Right lobe of liver (tissue), 4 donors: Measurements from ENCODE around the gene RC3H1.

Source experiments
- CTCF ChIP-seq, 4 donors: fragments of 200-600 bp in 3 of 4; fragments of 450-650 bp in 1 of 4; IDR thresholded peaks; one replicate each; pipeline versions ENCODE4 v1.5.1 to v1.8.0; 2016 to 2022; ENCODE audit warnings: antibody characterized with exemption in 4 of 4, mild to moderate bottlenecking in 2 of 4
- POLR2A ChIP-seq: fragments of 450-650 bp; IDR thresholded peaks from one replicate; pipeline ENCODE4 v1.6.1; 2017; ENCODE audit warnings: antibody characterized with exemption, mild to moderate bottlenecking
- donor health status: DM: no; HTN: no; CAD: no.
- donor health status: DM: no; HTN: no; CAD: no.
- donor health status: DM: no; HTN: yes; CAD: no.

GRCh38 chr1:174023440-174023839 is 1.3 kb upstream of the RC3H1 start:
- TF ChIP-seq CTCF (IDR thresholded peaks at IDR 0.05) = no peak
- no peak for TF ChIP-seq POLR2A
